Measurements from ENCODE around the gene FAAH. TPM values are rescaled to one million over a fixed set of nuclear protein-coding genes. Genes with fewer than 3 reads are reported as not detected.

Gene FAAH
- total RNA-seq, 4 donors from 2014 or later, result 103 to 199 (median 152) TPM

GRCh38 chr1:46404482-46405196 lies 10.5 kb downstream of the FAAH start:
- no peak for DNase-seq
- H3K27me3 ChIP-seq, result no peaks in the 10 kb centered on the region
- no peak for TF ChIP-seq POLR2A (IDR thresholded peaks at IDR 0.05)
- no peak for TF ChIP-seq CTCF (IDR thresholded peaks at IDR 0.05)
- H3K36me3 ChIP-seq, result peaks cover 7 to 8% of the 10 kb centered on the region in 2 donors
- no peak overlapping the region for H3K27ac ChIP-seq
- peaks cover 30 to 32% of the 10 kb centered on the region in 2 donors for H3K4me1 ChIP-seq
- WGBS, 2 donors, result 91 to 92% methylated on average over 6 to 7 of the region's 7 CpGs
- H3K9me3 ChIP-seq, result no peaks in the 10 kb centered on the region
- no peak overlapping the region for H3K4me3 ChIP-seq (replicated peaks in 1 of 3)
- intact Hi-C loops (cut with DNase I), result no loop called here

GRCh38 chr1:46405197-46405555 lies 11.1 kb downstream of the FAAH start:
- intact Hi-C loops (cut with DNase I), result no loop called here
- Histone ChIP-seq H3K27me3 (no peaks in the 10 kb centered on the region), H3K9me3 (no peaks in the 10 kb centered on the region), H3K4me3 (replicated peaks in 1 of 3) (no peak overlapping the region), H3K36me3 (peaks cover 7 to 8% of the 10 kb centered on the region in 2 donors), H3K4me1 (peaks cover 25 to 28% of the 10 kb centered on the region in 2 donors), H3K27ac (no peak overlapping the region)
- no peak for TF ChIP-seq CTCF (IDR thresholded peaks at IDR 0.05)
- WGBS, 2 donors, result 83 to 90% methylated on average over 1 to 8 of the region's 12 CpGs
- DNase-seq, result no peak

- intact Hi-C loops (cut with DNase I), result no loop called here
- peak overlapping the region in 2 of 3 donors; percentile 43 to 58 for H3K27ac ChIP-seq
Measured at GRCh38 chr1:46405724-46406123, 11.6 kb downstream of the FAAH start.

GRCh38 chr1:46406881-46407608 lies 12.9 kb downstream of the FAAH start:
- Histone ChIP-seq H3K27ac (no peak overlapping the region), H3K4me1 (peaks cover 12 to 13% of the 10 kb centered on the region in 2 donors), H3K9me3 (no peaks in the 10 kb centered on the region), H3K4me3 (replicated peaks in 1 of 3) (no peak overlapping the region), H3K36me3 (peaks cover 7 to 19% of the 10 kb centered on the region in 2 donors), H3K27me3 (no peaks in the 10 kb centered on the region)
- TF ChIP-seq CTCF (IDR thresholded peaks at IDR 0.05) (no peak), POLR2A (IDR thresholded peaks at IDR 0.05) (no peak)
- DNase-seq, result no peak
- intact Hi-C loops (cut with DNase I), result no loop called here
- WGBS, 2 donors, result 79 to 86% methylated on average over 11 to 13 of the region's 13 CpGs

More at GRCh38 chr1:46405724-46406123, 11.6 kb downstream of the FAAH start:
- H3K9me3 ChIP-seq, result no peaks in the 10 kb centered on the region
- 80 to 81% methylated on average over 2 to 17 of the region's 17 CpGs for WGBS, 2 donors
- H3K27me3 ChIP-seq, result no peaks in the 10 kb centered on the region
- peaks cover 7 to 10% of the 10 kb centered on the region in 2 donors for H3K36me3 ChIP-seq
- no peak for DNase-seq
- peaks cover 22 to 24% of the 10 kb centered on the region in 2 donors for H3K4me1 ChIP-seq
- no peak overlapping the region for H3K4me3 ChIP-seq (replicated peaks in 1 of 3)
- TF ChIP-seq CTCF (IDR thresholded peaks at IDR 0.05) (no peak), POLR2A (IDR thresholded peaks at IDR 0.05) (no peak)

GRCh38 chr1:46407636-46408035 lies 13.5 kb downstream of the FAAH start:
- Histone ChIP-seq H3K4me3 (replicated peaks in 1 of 3) (no peak overlapping the region), H3K27me3 (no peaks in the 10 kb centered on the region), H3K4me1 (peaks cover 8% of the 10 kb centered on the region in 2 donors), H3K36me3 (peaks cover 7 to 24% of the 10 kb centered on the region in 2 donors), H3K27ac (no peak overlapping the region), H3K9me3 (no peaks in the 10 kb centered on the region)
- TF ChIP-seq CTCF (IDR thresholded peaks at IDR 0.05), result no peak
- no peak for TF ChIP-seq POLR2A (IDR thresholded peaks at IDR 0.05)
- DNase-seq, result no peak
- WGBS, 2 donors, result 95 to 99% methylated on average over 9 of the region's 9 CpGs
- intact Hi-C loops (cut with DNase I), result no loop called here
